Activated CD8-positive, alpha-beta T cell treated with anti-CD3 and anti-CD28 coated beads for 36 hours (primary cell): Measurements from ENCODE around the gene ZNF335. TPM values are rescaled to one million over a fixed set of nuclear protein-coding genes. Genes with fewer than 3 reads are reported as not detected.
A peak's percentile ranks its signal among the peaks of the same experiment; 100 is the strongest.

Source experiments
- ATAC-seq: fragments of 200-7000 bp; cut with Tn5 transposase; one replicate; pipeline ENCODE4 v1.10.0; 2021; ENCODE audit warnings: mild to moderate bottlenecking, moderate library complexity
- CTCF ChIA-PET: fragments of 350-600 bp; sonication (Branson Sonifier 250); formaldehyde crosslinking; loops from one replicate; lab custom pipeline; 2021; ENCODE audit warnings: antibody characterized with exemption; lab: Charles Lee
- POLR2A ChIA-PET: fragments of 350-600 bp; sonication (Branson Sonifier 250); formaldehyde crosslinking; loops from one replicate; lab custom pipeline; 2021; ENCODE audit warnings: antibody characterized with exemption; lab: Charles Lee
- DNase-seq: peaks from one replicate; pipeline ENCODE4 v3.0.0-alpha.2; 2020
- H3K27ac Mint-ChIP-seq: one replicate; pipeline ENCODE4 v1.8.0; 2021; ENCODE audit warnings: mild to moderate bottlenecking, mixed read lengths
- H3K27me3 Mint-ChIP-seq: one replicate; pipeline ENCODE4 v1.8.0; 2021; ENCODE audit warnings: mixed read lengths
- H3K36me3 Mint-ChIP-seq: one replicate; pipeline ENCODE4 v1.8.0; 2021; ENCODE audit warnings: low read depth, mixed read lengths
- H3K4me1 Mint-ChIP-seq: one replicate; pipeline ENCODE4 v1.8.0; 2021; ENCODE audit warnings: low read depth, mixed read lengths
- H3K4me3 Mint-ChIP-seq: one replicate; pipeline ENCODE4 v1.8.0; 2021; ENCODE audit warnings: mild to moderate bottlenecking, moderate library complexity, mixed read lengths
- H3K9me3 Mint-ChIP-seq: one replicate; pipeline ENCODE4 v1.8.0; 2021; ENCODE audit warnings: mixed read lengths
- CTCF ChIP-seq: fragments of 200-600 bp; IDR thresholded peaks from one replicate; pipeline ENCODE4 v1.8.0; 2022; ENCODE audit warnings: antibody characterized with exemption, mild to moderate bottlenecking
- intact Hi-C: fragments of 100-400 bp; cut with micrococcal nuclease; formaldehyde crosslinking; loops from one replicate; pipeline ENCODE4 v1.10.0; 2022
- total RNA-seq, 2 experiments: library from RNA; stranded (reverse); gene quantifications; one replicate each; pipeline ENCODE4 v1.2.3, GENCODE V29; 2021

The ZNF335 gene
- total RNA-seq, 2 experiments from 2014 or later = 27.0 to 28.8 TPM

- DNase-seq (no peak), ATAC-seq (no peak)
- H3K27ac Mint-ChIP-seq = no peak overlapping the region
- H3K9me3 Mint-ChIP-seq = no peaks in the 10 kb centered on the region
- intact Hi-C loops = no loop called here
- H3K4me3 Mint-ChIP-seq = no peak overlapping the region
- CTCF ChIA-PET = interaction anchor here (0.8 to 1.1 kb wide), 3 partner anchors 12 to 78 kb away, joined by 3 to 4 read pairs (median 3); no protein-coding TSS in a partner anchor
- H3K27me3 Mint-ChIP-seq = peaks cover 68% of the 10 kb centered on the region
- POLR2A ChIA-PET = interaction anchor here (1.5 to 1.7 kb wide), 2 partner anchors 10 to 23 kb away, joined by 3 to 4 read pairs; no protein-coding TSS in a partner anchor
- H3K36me3 Mint-ChIP-seq = no peaks in the 10 kb centered on the region
- peaks cover 69% of the 10 kb centered on the region for H3K4me1 Mint-ChIP-seq
- TF ChIP-seq CTCF = no peak
These were observed 37.8 kb upstream of the ZNF335 start for GRCh38 chr20:46009816-46010215.

GRCh38 chr20:46007671-46008070 lies 35.7 kb upstream of the ZNF335 start:
- no peak for ATAC-seq
- peaks cover 68% of the 10 kb centered on the region for H3K4me1 Mint-ChIP-seq
- ChIA-PET POLR2A (interaction anchor here (0.9 kb wide), 1 partner anchor 9 kb away, joined by 4 read pairs; no protein-coding TSS in a partner anchor), CTCF (interaction anchor here (1.6 to 3.3 kb wide), 2 partner anchors 20 to 25 kb away, joined by 3 to 17 read pairs; no protein-coding TSS in a partner anchor)
- no peak for DNase-seq
- intact Hi-C loops = no loop called here
- no peak for TF ChIP-seq CTCF
- H3K27ac Mint-ChIP-seq = no peak overlapping the region
- peaks cover 54% of the 10 kb centered on the region for H3K27me3 Mint-ChIP-seq
- no peak overlapping the region for H3K4me3 Mint-ChIP-seq
- H3K36me3 Mint-ChIP-seq = no peaks in the 10 kb centered on the region
- no peaks in the 10 kb centered on the region for H3K9me3 Mint-ChIP-seq

GRCh38 chr20:46006964-46007363 lies 35.0 kb upstream of the ZNF335 start:
- no peaks in the 10 kb centered on the region for H3K36me3 Mint-ChIP-seq
- H3K9me3 Mint-ChIP-seq = no peaks in the 10 kb centered on the region
- H3K27ac Mint-ChIP-seq = no peak overlapping the region

GRCh38 chr20:46006022-46006705 lies 34.2 kb upstream of the ZNF335 start:
- ChIA-PET CTCF (interaction anchor here (3.3 to 4.1 kb wide), 2 partner anchors 8 to 19 kb away, joined by 17 to 24 read pairs; no protein-coding TSS in a partner anchor), POLR2A (no interaction called here)
- no peak for TF ChIP-seq CTCF
- H3K9me3 Mint-ChIP-seq = no peaks in the 10 kb centered on the region
- H3K4me3 Mint-ChIP-seq = no peak overlapping the region
- ATAC-seq = no peak
- peaks cover 60% of the 10 kb centered on the region for H3K4me1 Mint-ChIP-seq
- H3K36me3 Mint-ChIP-seq = no peaks in the 10 kb centered on the region
- peak overlapping the region; percentile 46 for H3K27ac Mint-ChIP-seq
- intact Hi-C loops = no loop called here
- H3K27me3 Mint-ChIP-seq = peaks cover 40% of the 10 kb centered on the region
- DNase-seq = no peak

More at GRCh38 chr20:46006964-46007363, 35.0 kb upstream of the ZNF335 start:
- Mint-ChIP-seq H3K4me3 (no peak overlapping the region), H3K27me3 (peaks cover 47% of the 10 kb centered on the region), H3K4me1 (peaks cover 63% of the 10 kb centered on the region)
- POLR2A ChIA-PET = no interaction called here
- no peak for DNase-seq
- TF ChIP-seq CTCF = no peak
- ATAC-seq = no peak
- intact Hi-C loops = no loop called here
- CTCF ChIA-PET = interaction anchor here (1.6 to 3.3 kb wide), 2 partner anchors 19 to 24 kb away, joined by 3 to 17 read pairs; no protein-coding TSS in a partner anchor
